ENCODE data around the gene PID1.
"Not testable (repeated sequence)": the region's sequence is repeated elsewhere in the genome, so short reads cannot be mapped to it uniquely, and the experiment has no call there.

The PID1 gene

DNA sequence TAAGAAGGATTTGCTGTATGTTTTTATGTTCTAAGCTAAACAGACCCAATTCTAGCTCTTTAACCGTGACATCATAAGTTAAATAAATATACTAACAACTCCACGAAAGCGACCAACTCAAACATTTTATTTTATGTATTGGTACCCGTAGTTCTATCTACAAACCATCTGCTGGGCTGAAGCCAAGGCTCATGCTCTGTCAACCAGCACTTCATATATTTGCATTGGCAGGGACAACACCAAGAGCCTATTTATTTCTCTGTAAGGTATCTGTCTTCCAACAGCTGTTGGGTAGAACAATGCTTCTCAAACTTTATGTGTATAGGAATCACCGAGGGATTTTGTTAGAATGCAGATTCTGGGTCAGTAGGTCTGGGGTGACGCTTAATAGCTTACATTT, 64.5 kb downstream of the PID1 start:
- DNase-seq: no peak

- no peak for DNase-seq
Observed at GRCh38 chr2:229205704-229206103, 65.4 kb downstream of the PID1 start.

DNA sequence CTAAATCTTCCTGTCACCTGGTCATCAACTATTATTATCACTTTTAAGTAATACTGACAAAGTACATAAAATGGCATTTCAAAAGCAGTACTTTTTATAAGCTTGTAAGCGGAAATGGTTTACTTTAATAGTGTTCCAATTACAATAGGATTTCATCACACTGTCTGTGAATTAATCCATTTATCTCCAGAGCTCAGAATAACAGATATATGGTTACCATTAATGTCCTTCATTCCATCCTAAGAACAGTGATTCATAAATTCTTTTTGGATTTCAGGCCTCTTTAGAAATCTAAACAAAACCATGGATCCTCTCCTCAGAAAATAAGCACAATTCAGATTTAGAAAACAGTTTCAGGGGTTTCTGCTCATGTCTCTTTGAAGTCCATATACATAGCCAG, 68.4 kb downstream of the PID1 start:
- no peak for DNase-seq

GRCh38 chr2:229201521-229201920, 69.6 kb downstream of the PID1 start:
- no peak for DNase-seq

- no peak for DNase-seq
Observed at GRCh38 chr2:229199267-229199666, 71.8 kb downstream of the PID1 start.

- no peak for DNase-seq
Observed at GRCh38 chr2:229196448-229196847, 74.6 kb downstream of the PID1 start.

- no peak for DNase-seq
Observed at GRCh38 chr2:229195346-229195947, 75.6 kb downstream of the PID1 start.

DNA sequence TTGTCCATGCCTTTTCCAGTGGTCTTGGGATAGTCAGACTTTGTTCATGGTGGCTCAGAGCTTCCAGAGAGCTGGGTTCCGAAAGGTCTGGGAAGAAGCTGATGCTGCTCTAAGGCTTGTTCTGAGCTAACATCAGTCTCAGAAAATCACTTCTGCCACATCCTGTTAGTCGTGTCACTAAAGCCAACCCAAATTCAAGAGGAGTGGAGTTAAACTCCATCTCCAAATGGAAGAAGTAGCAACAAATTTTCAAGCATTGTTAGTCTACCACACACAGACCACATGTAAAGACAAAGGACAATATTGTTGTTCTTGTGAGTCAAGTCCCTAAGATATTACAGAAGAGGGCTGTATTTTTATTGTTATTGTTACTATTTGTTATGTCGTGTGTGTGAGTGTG, 77.8 kb downstream of the PID1 start:
- DNase-seq: no peak

DNA sequence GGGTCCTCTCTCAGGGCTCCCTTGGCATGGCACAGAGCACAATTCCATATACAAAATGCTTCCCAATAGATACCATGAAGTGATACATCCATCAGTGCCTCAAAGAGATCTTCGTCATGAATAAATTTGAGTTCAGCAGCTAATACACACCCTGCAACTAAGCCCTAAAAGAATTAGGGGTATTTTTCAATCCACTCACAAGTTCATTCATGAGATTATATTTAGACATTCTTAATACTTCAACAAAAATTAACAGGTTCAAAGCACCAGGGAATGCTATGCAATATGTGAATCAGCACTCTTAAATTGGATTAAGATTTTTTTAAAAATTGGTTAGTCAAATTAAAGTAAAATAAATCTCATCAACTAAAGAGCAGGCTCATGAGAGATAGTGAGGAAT, 79.7 kb downstream of the PID1 start:
- DNase-seq: no peak

DNA sequence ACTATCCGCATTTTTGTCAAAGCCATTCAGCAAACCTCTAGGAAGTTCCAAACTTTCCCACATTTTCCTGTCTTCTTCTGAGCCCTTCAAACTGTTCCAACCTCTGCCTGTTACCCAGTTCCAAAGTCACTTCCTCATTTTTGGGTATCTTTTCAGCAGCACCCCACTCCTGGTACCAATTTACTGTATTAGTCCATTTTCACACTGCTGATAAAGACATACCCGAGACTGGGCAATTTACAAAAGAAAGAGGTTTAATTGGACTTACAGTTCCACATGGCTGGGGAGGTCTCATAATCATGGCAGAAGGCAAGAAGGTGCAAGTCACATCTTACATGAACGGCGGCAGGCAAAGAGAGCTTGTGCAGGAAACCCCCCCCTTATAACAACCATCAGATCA, 84.0 kb downstream of the PID1 start:
- DNase-seq: not testable (repeated sequence)

- no peak for DNase-seq
Observed at GRCh38 chr2:229181641-229182040, 89.4 kb downstream of the PID1 start.

- no peak for DNase-seq
Observed at GRCh38 chr2:229180658-229181057, 90.4 kb downstream of the PID1 start.

GRCh38 chr2:229179628-229180027, 91.5 kb downstream of the PID1 start:
- DNase-seq: no peak

DNA sequence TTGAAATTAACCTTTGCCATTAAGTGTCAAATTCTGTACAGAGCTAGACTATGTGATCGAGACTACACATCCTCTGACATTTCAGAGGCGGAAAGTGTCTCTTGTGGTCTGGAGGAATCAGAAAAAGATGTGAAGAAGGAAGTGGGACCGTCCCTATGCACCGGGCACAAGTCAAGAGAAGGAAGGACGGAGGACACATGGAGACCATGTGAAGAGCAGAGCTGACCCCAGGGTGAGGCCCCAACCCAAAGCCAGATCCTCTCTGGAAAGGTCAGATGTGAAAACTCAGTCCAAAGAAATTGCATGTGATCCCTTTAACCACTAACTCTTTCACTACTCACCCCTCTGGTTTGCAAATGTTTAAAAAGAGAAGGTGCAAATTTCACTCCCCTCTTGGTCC, 92.4 kb downstream of the PID1 start:
- no peak for DNase-seq

DNA sequence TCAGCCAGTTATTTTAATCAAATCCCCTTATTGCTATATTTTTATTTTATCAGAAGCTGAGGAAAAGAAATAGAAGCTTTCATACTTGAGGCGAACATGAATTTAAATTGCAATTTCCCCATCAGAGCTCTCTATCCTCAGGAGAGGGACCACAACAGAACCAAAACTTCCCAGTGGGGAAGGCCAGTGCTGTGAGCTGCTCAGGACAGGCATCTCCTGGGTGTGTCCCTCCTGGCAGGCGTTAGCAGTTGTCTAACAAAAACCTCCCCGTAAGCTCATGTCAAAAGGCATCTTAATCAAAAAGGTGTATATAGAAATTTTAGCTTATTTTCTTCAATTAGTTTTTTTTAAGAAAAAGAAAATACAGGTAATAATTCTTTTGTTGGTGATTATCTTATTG, 93.0 kb downstream of the PID1 start:
- DNase-seq: no peak

- no peak for DNase-seq
Observed at GRCh38 chr2:229176136-229176535, 95.0 kb downstream of the PID1 start.

GRCh38 chr2:229175497-229175863, 95.6 kb downstream of the PID1 start:
- no peak for DNase-seq

- no peak for DNase-seq
Observed at GRCh38 chr2:229174794-229175496, 96.1 kb downstream of the PID1 start.

DNA sequence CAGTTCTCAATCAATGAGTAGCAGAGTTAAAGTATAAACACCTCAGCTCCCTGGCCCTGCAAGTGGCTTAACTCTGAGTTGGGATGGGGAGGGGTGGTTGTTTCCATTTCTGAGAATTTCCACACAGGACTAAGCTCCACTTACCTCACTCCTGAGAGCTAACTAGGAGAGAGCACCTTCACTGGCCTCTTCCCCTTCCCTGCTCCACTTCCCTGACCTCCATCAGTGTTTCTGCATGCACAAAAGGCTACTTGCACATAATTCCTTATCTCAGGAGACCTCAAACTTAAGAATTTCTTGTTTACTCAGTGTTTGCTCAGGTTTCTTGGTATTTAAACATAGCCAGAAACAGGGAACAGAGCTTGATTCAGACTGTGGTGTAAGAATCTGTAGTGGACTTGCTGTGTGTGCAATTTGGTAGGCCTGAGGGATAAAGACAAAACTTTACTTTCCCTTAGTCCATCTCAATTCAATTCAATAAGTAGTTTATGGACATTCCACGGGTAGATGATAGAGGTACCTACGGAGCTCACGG, 97.2 kb downstream of the PID1 start:
- no peak for DNase-seq

GRCh38 chr2:229170916-229171315, 100.2 kb downstream of the PID1 start:
- DNase-seq: no peak

DNA sequence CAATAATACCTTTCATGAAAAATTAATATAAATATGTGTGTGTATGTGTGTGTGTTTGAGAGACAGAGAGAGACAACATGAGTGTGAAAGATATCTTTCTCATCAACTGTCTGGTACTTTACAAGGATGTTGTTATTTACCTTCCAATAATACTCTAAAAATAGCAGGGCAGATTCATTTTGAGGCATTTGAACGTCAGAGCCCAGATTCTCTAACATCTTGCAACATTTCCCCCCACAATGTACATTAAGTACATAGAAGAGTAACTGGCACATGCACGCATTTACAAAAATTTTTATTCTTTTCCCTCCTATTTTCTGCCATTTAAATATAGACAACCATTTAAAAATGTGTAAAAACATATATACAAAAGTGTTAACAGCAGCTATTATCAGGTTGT, 100.9 kb downstream of the PID1 start:
- DNase-seq: no peak

- DNase-seq: no peak
Observed at GRCh38 chr2:229169751-229170150, 101.3 kb downstream of the PID1 start.

DNA sequence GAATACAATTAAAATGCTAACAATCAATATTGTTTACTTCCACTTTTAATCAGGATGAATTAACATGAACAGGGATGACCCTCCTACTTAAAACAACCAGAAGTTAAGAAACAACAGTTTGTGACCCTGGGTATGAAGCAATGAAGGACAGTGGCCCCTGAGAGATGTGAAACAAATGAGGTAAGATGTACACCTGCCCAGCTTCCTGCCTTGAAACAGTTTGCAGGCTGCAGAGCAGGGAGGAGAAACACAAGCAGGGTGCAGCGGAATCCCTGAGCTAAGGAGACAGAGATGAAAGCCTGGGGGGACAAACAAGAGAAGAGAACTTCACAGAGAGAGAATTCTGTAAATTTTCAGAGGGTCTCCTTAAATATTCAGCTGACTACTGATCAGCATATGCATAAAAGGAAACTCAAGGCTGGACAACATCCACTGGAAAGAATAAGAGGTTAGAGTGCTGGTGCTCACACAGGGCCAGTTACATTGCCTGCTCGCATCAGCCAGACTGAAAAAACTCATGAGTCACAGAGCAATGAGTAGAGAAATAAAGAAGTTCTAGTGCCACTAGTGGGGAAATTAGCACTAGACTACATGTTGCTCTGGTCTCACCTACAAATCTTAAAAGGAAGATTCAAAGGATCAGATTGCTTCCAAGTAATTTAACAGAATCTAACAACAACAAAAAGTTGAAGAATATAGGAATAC, 106.4 kb downstream of the PID1 start:
- DNase-seq: no peak

DNA sequence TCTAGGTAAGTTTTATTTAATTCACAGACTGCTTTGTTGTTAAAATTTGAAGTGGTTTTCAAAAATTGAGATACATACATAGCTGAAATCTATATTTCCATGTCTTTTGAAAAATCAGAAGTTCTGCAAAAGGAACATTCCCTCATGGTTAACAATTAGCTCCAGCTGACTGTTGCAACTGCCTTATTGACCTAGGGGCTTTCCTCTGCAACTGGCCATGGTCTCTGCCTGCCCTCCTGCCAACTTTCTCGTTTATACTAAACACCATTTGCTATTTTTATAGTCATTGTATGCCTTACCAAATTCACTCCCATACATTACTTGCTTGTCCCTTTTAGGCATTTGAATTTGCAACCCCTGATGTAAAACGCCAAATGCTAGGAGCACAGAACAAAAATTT, 107.2 kb downstream of the PID1 start:
- DNase-seq: no peak
